Uterus (tissue), 4 donors: Measurements from ENCODE around the gene NFIC. TPM values are rescaled to one million over a fixed set of nuclear protein-coding genes. Genes with fewer than 3 reads are reported as not detected.
"Not testable (repeated sequence)": the region's sequence is repeated elsewhere in the genome, so short reads cannot be mapped to it uniquely, and the experiment has no call there.

Experiments used
- DNase-seq, 2 donors: peaks; one replicate each; pipeline ENCODE4 v3.0.0-alpha.2; 2019 to 2020
- H3K27ac ChIP-seq, 2 donors: fragments of 200-600 bp; sonication (generic); 1 replicate in 1 of 2; 2 replicates in 1 of 2; pipeline ENCODE4 v1.5.1; 2016 to 2018
- H3K27me3 ChIP-seq, 2 donors: fragments of 200-600 bp; sonication (generic); one replicate each; pipeline ENCODE4 v1.5.1; 2018 to 2019; ENCODE audit warnings: control low read depth in 1 of 2
- H3K36me3 ChIP-seq, 2 donors: fragments of 200-600 bp; sonication (generic); one replicate each; pipeline ENCODE4 v1.5.1; 2019; ENCODE audit warnings: control low read depth in 1 of 2
- H3K4me1 ChIP-seq, 2 donors: fragments of 200-600 bp; sonication (generic); one replicate each; pipeline ENCODE4 v1.5.1; 2018 to 2019; ENCODE audit warnings: control low read depth in 1 of 2
- H3K4me3 ChIP-seq, 2 donors: fragments of 200-600 bp; sonication (generic); 1 replicate in 1 of 2; 2 replicates in 1 of 2; pipeline ENCODE4 v1.5.1; 2018 to 2019; ENCODE audit warnings: mild to moderate bottlenecking in 1 of 2
- H3K9me3 ChIP-seq, 2 donors: fragments of 200-600 bp; sonication (generic); one replicate each; pipeline ENCODE4 v1.5.1; 2019; ENCODE audit warnings: control low read depth in 1 of 2
- CTCF ChIP-seq, 4 experiments: fragments of 200-600 bp in 2 of 4; fragments of 450-650 bp in 2 of 4; sonication (generic) in 2 of 4; IDR thresholded peaks; one replicate each; pipeline ENCODE4 v1.5.1; 2016 to 2019; ENCODE audit warnings: antibody characterized with exemption in 4 of 4, mild to moderate bottlenecking in 2 of 4, moderate library complexity in 1 of 4
- POLR2A ChIP-seq, 2 donors: fragments of 450-650 bp; IDR thresholded peaks; one replicate each; pipeline ENCODE4 v1.6.1; 2016; ENCODE audit warnings: antibody characterized with exemption in 2 of 2, mild to moderate bottlenecking in 1 of 2, moderate library complexity in 1 of 2
- intact Hi-C: fragments of 100-400 bp; cut with DNase I; formaldehyde crosslinking; loops from one replicate; pipeline ENCODE4 v1.15.1; 2023; ENCODE audit warnings: low total_unique reads
- total RNA-seq, 4 donors: library from RNA; depleted of rRNA in 3 of 4; stranded (reverse); fragments of >200 nt in 3 of 4; gene quantifications; one replicate each; pipeline versions ENCODE4 v1.1.0 to v1.2.4, GENCODE V29; 2014 to 2023
- donor health status: DM: yes; HTN: yes; CAD: no.

The NFIC gene
- total RNA-seq, 4 donors from 2014 or later, result 18.5 to 361 (median 82.9) TPM

GRCh38 chr19:3325451-3325850 lies 40.9 kb upstream of the NFIC start:
- intact Hi-C loops, result no loop called here

GRCh38 chr19:3328743-3329142 lies 37.6 kb upstream of the NFIC start:
- Histone ChIP-seq H3K36me3 (no peaks in the 10 kb centered on the region), H3K27ac (no peak overlapping the region), H3K4me1 (no peaks in the 10 kb centered on the region), H3K9me3 (no peaks in the 10 kb centered on the region), H3K27me3 (no peaks in the 10 kb centered on the region), H3K4me3 (no peak overlapping the region)
- DNase-seq, result no peak
- intact Hi-C loops, result no loop called here
- no peak for TF ChIP-seq CTCF (IDR thresholded peaks at IDR 0.05)

More at GRCh38 chr19:3325451-3325850, 40.9 kb upstream of the NFIC start:
- no peaks in the 10 kb centered on the region for H3K9me3 ChIP-seq
- H3K4me1 ChIP-seq, result no peaks in the 10 kb centered on the region
- H3K4me3 ChIP-seq, result no peak overlapping the region
- H3K27me3 ChIP-seq, result no peaks in the 10 kb centered on the region
- no peak overlapping the region for H3K27ac ChIP-seq
- no peak for DNase-seq
- TF ChIP-seq CTCF (IDR thresholded peaks at IDR 0.05), result no peak
- no peak for TF ChIP-seq POLR2A (IDR thresholded peaks at IDR 0.05)
- H3K36me3 ChIP-seq, result no peaks in the 10 kb centered on the region

- intact Hi-C loops, result no loop called here
- H3K27me3 ChIP-seq, result no peaks in the 10 kb centered on the region
- DNase-seq, result no peak
- H3K27ac ChIP-seq, result no peak overlapping the region
- no peaks in the 10 kb centered on the region for H3K36me3 ChIP-seq
- no peak overlapping the region for H3K4me3 ChIP-seq
- no peak for TF ChIP-seq POLR2A (IDR thresholded peaks at IDR 0.05)
- no peak for TF ChIP-seq CTCF (IDR thresholded peaks at IDR 0.05)
- H3K4me1 ChIP-seq, result no peaks in the 10 kb centered on the region
- no peaks in the 10 kb centered on the region for H3K9me3 ChIP-seq
These were observed 36.3 kb upstream of the NFIC start for GRCh38 chr19:3330047-3330446.

GRCh38 chr19:3332232-3332631 lies 34.2 kb upstream of the NFIC start:
- intact Hi-C loops, H3K9me3 ChIP-seq, H3K4me3 ChIP-seq, H3K4me1 ChIP-seq, H3K27me3 ChIP-seq, DNase-seq, H3K27ac ChIP-seq, H3K36me3 ChIP-seq: not testable (repeated sequence)

GRCh38 chr19:3333020-3333583 lies 33.3 kb upstream of the NFIC start:
- TF ChIP-seq POLR2A (IDR thresholded peaks at IDR 0.05) (no peak), CTCF (IDR thresholded peaks at IDR 0.05) (no peak)
- Histone ChIP-seq H3K4me3 (no peak overlapping the region), H3K27me3 (no peaks in the 10 kb centered on the region), H3K9me3 (no peaks in the 10 kb centered on the region), H3K4me1 (peaks cover 11% of the 10 kb centered on the region in 2 donors), H3K27ac (peak overlapping the region; percentile 17 to 56), H3K36me3 (no peaks in the 10 kb centered on the region)
- intact Hi-C loops, result no loop called here
- no peak for DNase-seq

GRCh38 chr19:3333662-3334061 lies 32.7 kb upstream of the NFIC start:
- intact Hi-C loops, result no loop called here

GRCh38 chr19:3334749-3335430 lies 31.5 kb upstream of the NFIC start:
- intact Hi-C loops, result not testable (repeated sequence)

More at GRCh38 chr19:3333662-3334061, 32.7 kb upstream of the NFIC start:
- no peaks in the 10 kb centered on the region for H3K36me3 ChIP-seq
- no peaks in the 10 kb centered on the region for H3K9me3 ChIP-seq
- peaks cover 11 to 16% of the 10 kb centered on the region in 2 donors for H3K4me1 ChIP-seq
- H3K27me3 ChIP-seq, result no peaks in the 10 kb centered on the region
- H3K4me3 ChIP-seq, result no peak overlapping the region
- DNase-seq, result no peak
- peak overlapping the region; percentile 17 to 56 for H3K27ac ChIP-seq
- TF ChIP-seq CTCF (IDR thresholded peaks at IDR 0.05), result no peak
- TF ChIP-seq POLR2A (IDR thresholded peaks at IDR 0.05), result no peak

More at GRCh38 chr19:3334749-3335430, 31.5 kb upstream of the NFIC start:
- not testable (repeated sequence) for DNase-seq, H3K27me3 ChIP-seq, H3K9me3 ChIP-seq, H3K4me3 ChIP-seq, H3K36me3 ChIP-seq
- H3K4me1 ChIP-seq, result peaks cover 11 to 17% of the 10 kb centered on the region in 2 donors
- peak overlapping the region; percentile 91 to 95 for H3K27ac ChIP-seq
